ENCODE results near the gene GLRA1.

GLRA1 gene

GRCh38 chr5:151956725-151957124 lies 32.1 kb upstream of the GLRA1 start:
- no peak for TF ChIP-seq CTCF (IDR thresholded peaks at IDR 0.05)
- Histone ChIP-seq H3K27ac (no peak overlapping the region), H3K4me3 (no peak overlapping the region)
- no peak for DNase-seq (ENCODE audit: low spot score)

- TF ChIP-seq CTCF (IDR thresholded peaks at IDR 0.05) = no peak
- Histone ChIP-seq H3K27ac (no peak overlapping the region), H3K4me3 (no peak overlapping the region)
- no peak for DNase-seq (ENCODE audit: low spot score)
These were observed 29.6 kb upstream of the GLRA1 start for GRCh38 chr5:151954255-151954654.

DNA sequence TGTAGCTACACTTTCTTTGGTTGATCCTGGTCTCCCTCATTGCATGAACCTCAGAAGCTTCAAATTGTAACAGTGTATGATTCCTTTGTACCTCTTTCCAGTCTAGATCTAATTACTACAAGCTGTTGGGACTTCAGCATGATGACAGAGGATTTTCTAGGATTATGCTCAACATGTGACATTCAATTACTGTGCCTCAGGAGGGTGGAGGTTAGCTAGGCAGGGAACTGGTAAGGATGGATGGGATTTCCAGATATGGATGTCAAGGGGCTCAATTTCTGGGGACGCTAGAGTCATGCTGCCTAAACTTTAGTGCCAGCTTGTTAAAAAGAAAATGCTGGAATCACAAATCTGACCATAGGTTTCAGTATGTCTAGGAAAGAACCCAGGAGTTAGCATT lies 29.2 kb upstream of the GLRA1 start:
- no peak for TF ChIP-seq CTCF (IDR thresholded peaks at IDR 0.05)
- Histone ChIP-seq H3K4me3 (no peak overlapping the region), H3K27ac (no peak overlapping the region)
- no peak for DNase-seq (ENCODE audit: low spot score)

GRCh38 chr5:151952238-151952637 lies 27.6 kb upstream of the GLRA1 start:
- no peak for DNase-seq (ENCODE audit: low spot score)
- TF ChIP-seq CTCF (IDR thresholded peaks at IDR 0.05) = no peak
- no peak overlapping the region for H3K4me3 ChIP-seq
- no peak overlapping the region for H3K27ac ChIP-seq

DNA sequence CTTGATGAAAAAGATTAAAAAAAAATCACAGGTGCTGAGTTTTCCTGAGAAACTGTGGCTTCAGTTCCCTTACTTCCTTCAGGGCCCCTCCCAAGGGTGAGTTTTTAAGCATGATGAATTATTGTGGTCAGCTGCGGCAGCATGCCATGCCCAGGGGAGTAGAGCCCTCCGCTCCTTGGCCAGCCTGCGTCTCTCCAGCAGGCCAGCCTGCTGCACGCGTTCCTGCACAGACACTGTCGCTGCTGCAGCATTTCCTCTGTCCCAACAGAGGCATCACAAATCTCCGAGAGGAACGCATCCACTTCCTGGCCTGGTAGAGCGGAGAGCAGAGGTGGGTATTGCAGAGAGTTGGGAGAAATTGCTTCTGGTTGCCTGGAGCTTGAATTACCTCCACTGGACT lies 26.1 kb upstream of the GLRA1 start:
- no peak for TF ChIP-seq CTCF (IDR thresholded peaks at IDR 0.05)
- Histone ChIP-seq H3K27ac (no peak overlapping the region), H3K4me3 (no peak overlapping the region)
- no peak for DNase-seq (ENCODE audit: low spot score)

DNA sequence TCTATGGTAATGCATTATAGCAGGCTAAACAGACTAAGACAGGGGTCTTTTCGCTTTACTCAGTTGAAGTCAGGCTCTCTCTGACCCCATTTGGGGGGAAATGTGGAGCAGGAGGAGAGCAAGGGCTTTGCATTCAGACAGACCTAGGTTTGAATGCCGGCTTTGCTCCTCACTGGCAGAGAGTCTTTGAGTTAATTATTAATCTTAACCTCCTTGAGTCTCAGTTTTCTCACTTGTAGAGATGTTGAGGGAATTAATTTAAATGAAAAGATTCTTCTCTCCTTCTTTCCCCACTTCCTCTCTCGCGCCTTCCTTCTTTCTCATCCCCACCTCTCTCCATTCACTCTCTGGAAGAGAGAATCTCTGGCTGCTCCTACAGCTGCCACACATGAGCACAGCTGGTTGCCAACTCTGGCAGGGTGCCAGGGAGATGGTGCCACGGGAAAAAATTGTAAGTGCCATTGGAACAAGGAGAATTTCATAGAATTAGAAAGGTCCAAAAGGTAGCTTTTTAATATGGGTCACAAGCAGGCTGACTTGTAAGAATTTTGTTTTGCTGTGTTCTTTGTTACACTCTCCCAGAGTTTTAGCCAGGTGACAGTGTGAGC lies 25.2 kb upstream of the GLRA1 start:
- no peak for DNase-seq (ENCODE audit: low spot score)
- TF ChIP-seq CTCF (IDR thresholded peaks at IDR 0.05) = no peak

GRCh38 chr5:151949113-151949512 lies 24.5 kb upstream of the GLRA1 start:
- H3K27ac ChIP-seq = no peak overlapping the region
- TF ChIP-seq CTCF (IDR thresholded peaks at IDR 0.05) = no peak

More for the DNA sequence above, 25.2 kb upstream of the GLRA1 start:
- Histone ChIP-seq H3K4me3 (no peak overlapping the region), H3K27ac (no peak overlapping the region)

More at GRCh38 chr5:151949113-151949512, 24.5 kb upstream of the GLRA1 start:
- DNase-seq (ENCODE audit: low spot score) = no peak
- H3K4me3 ChIP-seq = no peak overlapping the region

Data from coronary artery (tissue), 2 donors.